AG09309 (cell line): ENCODE measurements around the gene FAM228B.
"Not testable (repeated sequence)": the region's sequence is repeated elsewhere in the genome, so short reads cannot be mapped to it uniquely, and the experiment has no call there.

Experiments
- DNase-seq: peaks from one replicate; pipeline ENCODE4 v3.0.0-alpha.2; 2010; ENCODE audit warnings: low read depth
- H3K4me3 ChIP-seq: 2 replicates; pipeline ENCODE4 v1.5.1; 2011; ENCODE audit warnings: mild to moderate bottlenecking, low read depth, low read length, moderate library complexity; ENCODE audit not compliant: control insufficient read depth
- TF ChIP-seq, protein P1 (sequence below): IDR thresholded peaks from 2 replicates; pipeline ENCODE4 v1.5.1; 2011; ENCODE audit warnings: mild to moderate bottlenecking, low read depth, low read length, inconsistent platforms; ENCODE audit not compliant: insufficient read depth, control insufficient read depth; ENCODE audit errors: missing control alignments

The FAM228B gene

DNA sequence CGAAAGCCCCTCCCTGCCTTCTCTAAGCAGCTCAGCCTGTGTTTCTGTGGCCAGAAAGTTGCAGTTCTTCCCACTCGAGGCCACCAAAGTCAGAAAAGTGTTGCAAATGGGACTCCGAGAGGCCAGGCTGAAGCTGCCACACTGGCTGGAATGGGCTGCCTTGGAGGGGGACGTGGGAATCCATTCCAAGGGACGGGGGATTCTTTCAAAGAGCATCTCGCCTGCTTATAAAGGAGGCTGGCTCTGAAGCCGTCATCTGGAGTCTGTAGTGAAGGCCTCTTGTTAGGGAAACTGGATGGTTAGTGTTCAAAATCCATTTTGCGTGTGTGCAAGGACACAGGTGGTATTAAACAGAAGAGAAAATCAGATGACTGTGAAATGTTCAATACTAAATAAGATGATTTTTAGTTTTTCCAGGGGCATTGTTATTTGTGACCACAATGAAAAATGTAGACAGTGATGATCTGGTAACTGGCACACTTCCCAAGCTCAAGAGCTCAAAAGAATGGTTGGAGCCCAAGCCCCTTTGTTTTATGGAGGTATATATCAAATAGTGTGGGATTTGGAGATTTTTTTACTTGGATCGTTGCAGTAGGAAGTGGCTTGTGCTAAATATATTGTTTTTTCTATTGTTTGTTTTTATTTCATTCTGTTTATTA is 782 bp downstream of the FAM228B start:
- H3K4me3 ChIP-seq = peak overlapping the region; percentile 61
- TF ChIP-seq, protein P1, sequence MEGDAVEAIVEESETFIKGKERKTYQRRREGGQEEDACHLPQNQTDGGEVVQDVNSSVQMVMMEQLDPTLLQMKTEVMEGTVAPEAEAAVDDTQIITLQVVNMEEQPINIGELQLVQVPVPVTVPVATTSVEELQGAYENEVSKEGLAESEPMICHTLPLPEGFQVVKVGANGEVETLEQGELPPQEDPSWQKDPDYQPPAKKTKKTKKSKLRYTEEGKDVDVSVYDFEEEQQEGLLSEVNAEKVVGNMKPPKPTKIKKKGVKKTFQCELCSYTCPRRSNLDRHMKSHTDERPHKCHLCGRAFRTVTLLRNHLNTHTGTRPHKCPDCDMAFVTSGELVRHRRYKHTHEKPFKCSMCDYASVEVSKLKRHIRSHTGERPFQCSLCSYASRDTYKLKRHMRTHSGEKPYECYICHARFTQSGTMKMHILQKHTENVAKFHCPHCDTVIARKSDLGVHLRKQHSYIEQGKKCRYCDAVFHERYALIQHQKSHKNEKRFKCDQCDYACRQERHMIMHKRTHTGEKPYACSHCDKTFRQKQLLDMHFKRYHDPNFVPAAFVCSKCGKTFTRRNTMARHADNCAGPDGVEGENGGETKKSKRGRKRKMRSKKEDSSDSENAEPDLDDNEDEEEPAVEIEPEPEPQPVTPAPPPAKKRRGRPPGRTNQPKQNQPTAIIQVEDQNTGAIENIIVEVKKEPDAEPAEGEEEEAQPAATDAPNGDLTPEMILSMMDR = no peak
- no peak for DNase-seq

DNA sequence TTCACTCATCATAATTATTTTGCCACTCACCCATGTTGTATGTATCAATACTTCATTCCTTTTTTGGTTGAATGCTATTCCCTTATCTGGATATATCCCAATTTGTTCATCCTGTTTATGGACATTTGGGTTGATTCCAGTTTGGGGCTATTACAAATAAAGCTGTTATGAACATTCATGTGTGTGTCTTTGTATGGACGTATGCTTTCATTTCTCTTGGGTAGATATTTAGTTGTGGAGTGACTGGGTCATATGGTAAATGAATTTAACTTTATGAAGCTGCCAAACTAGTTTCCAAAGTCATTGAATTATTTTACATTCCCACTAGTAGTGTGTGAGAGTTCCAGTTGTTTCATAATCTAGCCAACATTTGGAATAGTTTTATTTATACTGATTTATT is 2.7 kb downstream of the FAM228B start:
- no peak for DNase-seq
- TF ChIP-seq, protein P1 = no peak
- no peak overlapping the region for H3K4me3 ChIP-seq

DNA sequence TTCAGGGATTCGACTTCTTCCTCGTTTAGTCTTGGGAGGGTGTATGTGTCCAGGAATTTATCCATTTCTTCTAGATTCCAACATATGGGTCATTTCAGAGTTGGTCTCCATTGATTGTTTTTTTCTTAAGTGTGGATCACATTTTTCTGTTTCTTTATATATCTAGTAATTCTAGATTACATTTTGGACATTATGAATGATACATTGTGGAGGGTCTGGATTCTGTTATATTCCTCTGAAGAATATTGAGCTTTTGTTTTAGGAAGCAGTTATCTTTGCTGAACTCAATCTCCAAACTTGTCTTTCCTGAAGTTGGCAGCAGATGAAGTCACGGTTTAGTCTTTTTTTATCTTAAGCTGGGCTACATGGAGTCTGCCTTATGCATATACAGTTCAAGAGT is 9.3 kb downstream of the FAM228B start:
- TF ChIP-seq, protein P1 = no peak
- no peak overlapping the region for H3K4me3 ChIP-seq
- no peak for DNase-seq

DNA sequence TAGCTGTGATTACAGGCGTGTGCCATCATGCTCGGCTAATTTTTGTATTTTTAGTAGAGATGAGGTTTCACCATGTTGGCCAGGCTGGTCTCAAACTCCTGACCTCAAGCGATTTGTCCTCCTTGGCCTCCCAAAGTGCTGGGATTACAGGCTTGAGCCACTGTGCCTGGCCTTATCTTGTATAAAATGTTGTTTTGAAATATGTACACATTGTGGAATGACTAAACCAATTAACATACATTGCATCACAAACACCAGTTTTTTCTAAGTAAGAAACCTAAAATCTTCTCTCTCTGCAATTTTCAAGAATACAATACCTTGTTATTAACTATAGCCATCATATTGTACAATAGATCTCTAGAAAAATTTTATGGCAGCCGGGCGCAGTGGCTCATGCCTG is 17.0 kb downstream of the FAM228B start:
- DNase-seq = peak; percentile 3

DNA sequence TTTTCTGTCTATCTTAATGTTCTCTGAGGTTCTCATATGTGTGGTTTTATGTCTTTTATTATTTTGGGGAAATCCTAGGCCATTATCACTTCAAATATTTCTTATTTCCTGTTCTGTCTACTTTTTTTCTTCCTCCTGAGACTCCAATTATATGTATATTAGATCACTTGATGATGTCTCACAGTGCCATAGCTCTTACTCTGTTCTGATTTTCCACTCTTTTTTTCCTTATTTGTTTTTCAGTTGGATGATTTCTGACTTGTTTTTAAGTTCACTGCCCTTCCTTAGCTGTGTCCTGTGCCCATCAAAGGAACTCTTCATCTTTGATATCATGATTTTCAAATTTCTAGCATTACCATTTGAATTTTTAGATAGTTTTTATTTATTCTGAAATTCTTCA is 24.1 kb downstream of the FAM228B start:
- no peak overlapping the region for H3K4me3 ChIP-seq
- TF ChIP-seq, protein P1 = no peak
- DNase-seq = no peak

More for the DNA sequence above, 17.0 kb downstream of the FAM228B start:
- not testable (repeated sequence) for H3K4me3 ChIP-seq

DNA sequence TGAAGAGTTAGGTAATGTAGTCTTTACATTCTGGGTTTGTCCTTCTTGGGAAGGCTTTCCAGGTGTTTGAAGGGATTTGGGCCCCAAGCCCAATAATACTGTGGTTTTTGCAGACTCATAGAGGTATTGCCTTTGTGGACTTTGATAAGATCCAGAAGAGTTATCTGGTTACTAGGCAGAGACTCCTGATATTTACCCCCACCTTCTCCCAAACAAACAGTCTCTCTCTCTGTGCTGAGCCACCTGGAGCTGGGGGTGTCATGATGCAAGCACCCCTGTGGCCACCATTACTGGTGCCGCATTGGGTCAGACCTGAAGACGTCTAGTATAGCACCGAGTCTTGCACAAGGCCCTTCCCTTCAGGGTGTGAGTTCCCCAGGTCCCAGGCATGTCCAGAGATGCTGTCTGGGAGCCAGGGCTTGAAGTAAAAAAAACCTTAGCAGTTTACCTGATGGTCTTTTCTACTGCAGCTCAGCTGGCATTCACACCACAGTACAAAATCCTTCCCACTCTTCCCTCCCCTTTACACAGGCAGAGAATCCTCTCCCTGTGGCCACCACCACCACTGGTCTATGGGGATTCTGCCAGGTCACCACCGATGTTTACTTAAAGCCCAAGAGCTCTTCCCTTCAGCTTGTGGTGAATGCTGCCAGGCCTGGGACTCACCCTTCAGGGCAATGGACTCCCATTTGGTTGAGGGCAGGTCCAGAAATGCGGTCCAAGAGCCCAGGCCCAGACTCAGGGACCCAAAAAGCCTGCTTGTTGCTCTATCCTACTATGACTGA is 29.3 kb downstream of the FAM228B start:
- no peak for DNase-seq
- TF ChIP-seq, protein P1 = no peak
- no peak overlapping the region for H3K4me3 ChIP-seq

DNA sequence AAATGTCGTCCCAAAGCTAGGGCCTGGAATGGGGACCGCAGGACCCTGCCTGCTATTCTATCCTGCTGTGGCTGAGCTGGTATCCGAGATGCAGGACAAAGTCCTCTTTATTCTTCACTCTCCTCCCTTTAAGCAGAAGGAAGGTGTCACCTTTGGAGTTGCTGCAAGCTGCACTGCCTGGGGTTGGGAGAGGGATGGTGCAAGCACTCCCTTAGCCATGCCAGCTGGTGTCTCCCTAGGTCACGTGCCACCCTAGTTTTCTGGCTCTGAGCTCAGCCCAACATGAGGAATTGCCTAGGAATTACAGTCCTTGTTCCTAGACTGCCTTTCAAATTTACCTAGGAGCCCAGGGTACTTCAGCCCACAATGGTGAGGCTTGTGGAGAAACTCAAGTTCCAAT is 30.2 kb downstream of the FAM228B start:
- TF ChIP-seq, protein P1 = no peak
- no peak for DNase-seq
- no peak overlapping the region for H3K4me3 ChIP-seq
